ENCODE data around the gene RPL39L. TPM values are rescaled to one million over a fixed set of nuclear protein-coding genes. Genes with fewer than 3 reads are reported as not detected.

Gene RPL39L
- total RNA-seq, 4 donors from 2014 or later: 2.0 to 11.6 (median 8.2) TPM

DNA sequence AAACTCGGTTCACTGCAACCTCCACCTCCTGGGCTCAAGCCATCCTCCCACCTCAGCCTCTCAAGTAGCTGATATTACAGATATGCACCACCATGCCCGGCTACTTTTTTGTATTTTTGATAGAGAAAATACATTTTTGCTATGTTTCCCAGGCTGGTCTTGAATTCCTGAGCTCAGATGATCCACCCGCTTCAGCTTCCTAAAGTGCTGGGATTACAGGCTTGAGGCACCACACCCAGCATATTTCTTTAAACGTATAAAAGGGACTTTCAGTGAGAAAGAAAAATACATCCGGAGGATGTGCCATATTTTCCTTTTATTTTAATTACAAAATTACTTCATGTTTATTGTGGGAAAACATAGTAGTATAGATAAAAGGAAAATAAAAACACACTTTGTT, 55.2 kb downstream of the RPL39L start:
- ATAC-seq (ENCODE audit: low FRiP score): no peak
- DNase-seq (ENCODE audit: low spot score): no peak
- TF ChIP-seq, protein P1, sequence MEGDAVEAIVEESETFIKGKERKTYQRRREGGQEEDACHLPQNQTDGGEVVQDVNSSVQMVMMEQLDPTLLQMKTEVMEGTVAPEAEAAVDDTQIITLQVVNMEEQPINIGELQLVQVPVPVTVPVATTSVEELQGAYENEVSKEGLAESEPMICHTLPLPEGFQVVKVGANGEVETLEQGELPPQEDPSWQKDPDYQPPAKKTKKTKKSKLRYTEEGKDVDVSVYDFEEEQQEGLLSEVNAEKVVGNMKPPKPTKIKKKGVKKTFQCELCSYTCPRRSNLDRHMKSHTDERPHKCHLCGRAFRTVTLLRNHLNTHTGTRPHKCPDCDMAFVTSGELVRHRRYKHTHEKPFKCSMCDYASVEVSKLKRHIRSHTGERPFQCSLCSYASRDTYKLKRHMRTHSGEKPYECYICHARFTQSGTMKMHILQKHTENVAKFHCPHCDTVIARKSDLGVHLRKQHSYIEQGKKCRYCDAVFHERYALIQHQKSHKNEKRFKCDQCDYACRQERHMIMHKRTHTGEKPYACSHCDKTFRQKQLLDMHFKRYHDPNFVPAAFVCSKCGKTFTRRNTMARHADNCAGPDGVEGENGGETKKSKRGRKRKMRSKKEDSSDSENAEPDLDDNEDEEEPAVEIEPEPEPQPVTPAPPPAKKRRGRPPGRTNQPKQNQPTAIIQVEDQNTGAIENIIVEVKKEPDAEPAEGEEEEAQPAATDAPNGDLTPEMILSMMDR (IDR thresholded peaks at IDR 0.05): no peak

DNA sequence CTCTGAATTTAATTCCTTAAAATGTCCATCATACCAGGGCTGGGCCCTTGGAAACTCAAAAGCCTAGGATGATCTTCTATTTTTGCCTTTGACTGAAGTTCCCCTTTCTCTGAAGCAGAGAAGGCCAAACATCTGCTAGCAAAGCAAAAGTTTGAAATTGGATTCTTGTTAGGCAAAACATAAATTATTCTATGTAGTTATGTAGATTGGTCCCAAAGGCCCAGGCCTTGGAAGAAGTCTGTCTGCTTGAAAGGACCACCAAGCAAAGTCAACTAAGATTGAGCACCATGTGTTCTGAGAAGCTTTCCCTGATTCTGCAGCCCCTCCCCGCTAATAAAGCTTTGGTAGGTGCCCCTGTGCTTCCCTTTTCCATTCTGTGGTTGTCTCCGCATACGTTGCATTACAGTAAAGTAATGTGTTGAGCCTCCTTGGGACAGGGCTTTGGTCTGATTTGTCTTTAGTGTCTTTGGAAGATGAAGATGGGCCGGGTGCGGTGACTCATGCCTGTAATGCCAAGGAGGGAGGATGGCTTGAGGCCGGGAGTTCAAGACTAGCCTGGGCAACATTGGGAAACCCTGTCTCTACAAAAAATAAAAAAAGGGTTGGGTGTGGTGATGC, 56.4 kb downstream of the RPL39L start:
- DNase-seq (ENCODE audit: low spot score) (no peak), ATAC-seq (ENCODE audit: low FRiP score) (no peak)
- TF ChIP-seq, protein P1 (IDR thresholded peaks at IDR 0.05): no peak

DNA sequence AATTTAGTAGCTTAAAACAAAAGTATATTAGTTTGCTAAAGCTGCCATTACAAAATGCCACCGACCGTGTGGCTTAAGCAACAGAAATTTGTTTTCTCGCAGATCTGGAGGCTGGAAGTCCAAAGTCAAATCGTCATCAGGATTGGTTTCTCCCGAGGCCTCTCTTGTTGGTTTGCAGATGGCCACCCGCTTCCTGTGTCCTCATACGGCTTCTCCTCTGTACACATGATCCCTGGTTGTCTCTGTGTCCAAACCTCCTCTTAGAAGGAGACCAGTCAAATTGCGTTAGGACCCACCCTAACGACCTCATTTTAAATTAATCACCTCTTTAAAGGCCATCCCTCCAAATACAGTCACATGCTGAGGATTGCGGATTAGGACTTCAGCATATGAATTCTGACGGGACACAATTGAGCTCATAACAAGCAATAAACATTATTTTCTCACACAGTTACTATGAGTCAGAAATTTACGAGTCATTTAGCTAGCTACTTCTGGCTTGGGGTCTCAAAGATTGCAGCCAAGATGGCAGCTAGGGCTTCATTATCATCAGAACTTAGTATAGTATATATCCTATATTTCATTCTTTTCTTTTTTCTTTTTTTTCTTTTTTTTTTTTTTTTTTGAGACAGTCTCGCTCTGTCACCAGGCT, 58.4 kb downstream of the RPL39L start:
- ATAC-seq (ENCODE audit: low FRiP score): no peak
- TF ChIP-seq, protein P1 (IDR thresholded peaks at IDR 0.05): no peak
- no peak for DNase-seq (ENCODE audit: low spot score)

DNA sequence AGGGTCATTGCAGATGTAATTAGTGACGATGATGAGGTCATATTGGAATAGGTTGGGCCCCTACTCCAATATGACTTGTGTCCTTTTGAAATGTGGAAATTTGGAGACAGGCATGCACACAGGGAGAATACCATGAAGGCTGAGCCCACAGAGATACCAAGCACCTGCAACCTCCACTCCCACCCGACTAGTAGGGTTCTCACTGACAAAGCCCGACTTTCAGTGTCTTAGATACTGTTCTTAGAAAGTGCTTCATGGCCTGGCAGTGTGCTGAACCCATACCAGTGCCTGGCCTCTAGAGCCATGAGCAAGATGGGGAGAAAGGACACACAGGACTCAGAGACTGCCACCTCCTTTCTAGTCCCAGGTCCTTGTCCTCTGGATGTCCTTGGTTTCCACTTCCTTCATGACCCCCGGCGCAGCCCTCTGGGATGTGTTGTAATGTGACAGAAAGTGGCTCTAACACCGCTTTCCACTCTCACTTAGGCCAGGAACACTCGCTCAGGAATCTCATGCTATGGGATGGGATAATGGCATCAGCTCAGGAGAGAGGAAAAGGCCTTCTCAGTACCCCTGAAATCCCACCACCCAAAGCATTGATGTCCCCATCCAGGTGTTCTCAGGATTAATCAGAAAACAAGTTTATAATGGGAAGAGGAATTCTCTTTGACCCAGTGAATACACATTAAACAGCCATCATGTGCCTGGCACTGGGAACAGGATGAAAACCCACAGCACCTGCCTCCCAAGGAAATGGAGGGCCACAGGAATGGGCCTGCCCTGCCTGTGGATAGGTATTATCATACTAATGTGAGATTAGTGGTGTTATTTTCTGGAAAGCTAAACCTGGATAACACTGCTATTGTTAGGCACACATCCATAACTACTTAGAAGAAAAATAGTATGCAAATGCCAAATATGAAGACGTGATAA, 59.9 kb downstream of the RPL39L start:
- ATAC-seq (ENCODE audit: low FRiP score): no peak
- DNase-seq (ENCODE audit: low spot score): no peak
- TF ChIP-seq, protein P1 (IDR thresholded peaks at IDR 0.05): no peak

DNA sequence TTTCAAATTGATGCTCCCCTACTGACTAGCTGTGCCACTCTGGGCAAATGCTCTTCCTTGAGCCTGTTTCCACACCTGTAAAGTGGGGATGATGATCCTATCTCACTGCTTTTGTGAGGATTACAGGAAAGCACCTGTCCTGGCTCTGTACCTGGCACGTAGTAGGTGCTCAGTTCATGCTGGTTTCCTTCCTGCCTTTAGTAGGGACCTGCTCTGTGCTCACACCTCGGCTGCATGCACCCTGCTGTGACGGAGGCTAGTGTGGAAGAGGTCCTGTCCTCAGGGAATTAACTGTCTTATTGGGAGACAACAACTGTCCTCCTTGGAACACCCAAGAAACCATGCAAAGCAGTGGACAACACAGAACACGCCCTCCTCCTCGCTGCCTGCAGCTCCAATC, 61.8 kb downstream of the RPL39L start:
- ATAC-seq (ENCODE audit: low FRiP score) (no peak), DNase-seq (ENCODE audit: low spot score) (no peak)
- TF ChIP-seq, protein P1 (IDR thresholded peaks at IDR 0.05): no peak

DNA sequence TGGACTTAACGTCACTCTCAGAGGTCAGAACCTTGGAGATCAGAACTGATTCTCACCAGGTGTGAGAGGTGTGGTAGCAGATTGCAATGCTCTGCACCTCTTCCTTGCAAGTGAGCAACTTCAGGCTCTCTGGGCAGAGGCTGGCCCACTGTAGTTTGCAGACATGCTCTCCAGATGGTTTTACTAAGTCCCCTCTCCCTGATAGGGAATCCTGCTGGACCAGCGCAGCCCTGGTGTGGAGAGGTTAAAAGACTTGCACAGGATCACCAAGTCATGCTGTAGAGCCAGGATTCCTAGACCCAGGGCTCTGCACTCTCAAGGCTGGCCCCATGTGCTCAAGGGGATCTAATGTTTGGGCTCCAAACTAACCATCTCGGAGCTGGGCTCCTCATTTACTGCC, 62.2 kb downstream of the RPL39L start:
- TF ChIP-seq, protein P1 (IDR thresholded peaks at IDR 0.05): no peak
- no peak for ATAC-seq (ENCODE audit: low FRiP score)

More for the DNA sequence above, 62.2 kb downstream of the RPL39L start:
- DNase-seq (ENCODE audit: low spot score): no peak
